GM18870 (cell line): ENCODE measurements around the gene DMXL1.
A peak's percentile ranks its signal among the peaks of the same experiment; 100 is the strongest.

Experiments used
- ATAC-seq: cut with Tn5 transposase; IDR thresholded peaks from one replicate; pipeline ENCODE4 v1.9.1; 2021; ENCODE audit warnings: moderate library complexity; ENCODE audit not compliant: unreplicated experiment

Gene DMXL1

DNA sequence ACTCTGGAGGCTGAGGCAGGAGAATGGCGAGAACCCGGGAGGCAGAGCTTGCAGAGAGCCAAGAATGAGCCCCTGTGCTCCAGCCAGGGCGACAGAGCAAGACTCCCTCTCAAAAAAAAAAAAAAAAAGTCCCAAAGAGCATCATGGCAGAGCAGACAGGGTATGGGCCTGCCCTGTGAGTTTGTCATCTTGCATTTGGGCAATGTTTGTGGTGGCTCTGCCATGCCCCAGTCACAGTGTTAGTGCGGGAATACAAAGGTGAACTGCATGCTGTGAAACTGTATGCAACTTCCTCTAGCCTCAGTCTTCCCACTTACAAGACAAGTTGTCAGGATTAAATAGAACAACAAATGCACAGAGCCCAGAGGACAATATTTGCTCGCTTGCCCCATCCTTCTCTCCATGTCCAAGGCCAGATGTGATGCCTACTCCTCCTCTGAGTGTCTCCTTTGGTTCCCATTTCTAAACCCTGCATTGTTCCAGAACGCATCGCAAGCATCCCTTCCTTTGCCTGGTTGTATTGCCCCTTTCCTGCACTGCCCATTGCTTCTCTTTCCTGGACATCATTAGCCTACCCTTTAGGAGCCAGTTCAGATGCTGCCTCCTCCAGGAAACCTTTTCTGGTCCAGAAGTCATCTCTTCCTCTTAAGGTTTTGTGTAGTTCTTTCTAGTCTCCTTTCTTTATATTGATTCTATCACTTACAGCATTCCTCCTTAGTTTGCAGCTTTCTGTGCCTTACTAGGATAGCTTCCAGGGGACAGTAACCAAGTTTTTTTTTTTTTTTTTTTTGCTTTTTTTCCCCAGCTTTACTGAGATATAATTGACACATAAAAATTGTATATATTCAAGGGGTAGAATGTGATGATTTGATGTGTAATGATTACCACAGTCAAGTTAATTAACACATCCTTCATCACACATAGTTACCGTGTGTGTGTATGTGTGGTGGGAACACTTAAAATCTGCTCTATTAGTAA is 215.9 kb downstream of the DMXL1 start:
- no peak for ATAC-seq

DNA sequence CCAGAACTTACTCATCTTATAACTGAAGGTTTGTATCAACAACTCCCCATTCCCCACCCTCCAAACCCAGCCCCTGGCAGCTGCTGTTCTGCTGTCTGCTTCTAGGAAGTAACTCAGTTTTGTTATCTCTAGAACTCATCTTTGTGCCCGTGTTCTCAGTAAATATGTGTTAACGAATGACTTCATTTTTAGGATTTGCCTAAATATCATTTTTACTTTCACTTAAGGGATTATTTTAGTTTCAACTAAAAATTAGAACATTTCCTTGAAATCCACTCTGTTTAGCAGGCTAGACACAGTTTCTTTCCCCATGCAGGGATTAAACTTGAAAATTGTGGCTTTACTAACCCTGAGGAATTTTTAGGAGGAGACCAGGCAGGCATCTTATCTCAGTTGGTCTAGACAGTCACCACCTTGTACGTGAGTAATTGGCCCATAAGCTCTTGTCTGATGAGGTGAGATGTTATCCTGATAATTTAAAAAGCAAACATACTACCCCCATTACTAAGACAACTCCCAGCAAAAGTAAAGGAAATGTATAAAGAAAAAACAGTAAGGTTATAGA is 216.7 kb downstream of the DMXL1 start:
- peak; percentile 41 for ATAC-seq

DNA sequence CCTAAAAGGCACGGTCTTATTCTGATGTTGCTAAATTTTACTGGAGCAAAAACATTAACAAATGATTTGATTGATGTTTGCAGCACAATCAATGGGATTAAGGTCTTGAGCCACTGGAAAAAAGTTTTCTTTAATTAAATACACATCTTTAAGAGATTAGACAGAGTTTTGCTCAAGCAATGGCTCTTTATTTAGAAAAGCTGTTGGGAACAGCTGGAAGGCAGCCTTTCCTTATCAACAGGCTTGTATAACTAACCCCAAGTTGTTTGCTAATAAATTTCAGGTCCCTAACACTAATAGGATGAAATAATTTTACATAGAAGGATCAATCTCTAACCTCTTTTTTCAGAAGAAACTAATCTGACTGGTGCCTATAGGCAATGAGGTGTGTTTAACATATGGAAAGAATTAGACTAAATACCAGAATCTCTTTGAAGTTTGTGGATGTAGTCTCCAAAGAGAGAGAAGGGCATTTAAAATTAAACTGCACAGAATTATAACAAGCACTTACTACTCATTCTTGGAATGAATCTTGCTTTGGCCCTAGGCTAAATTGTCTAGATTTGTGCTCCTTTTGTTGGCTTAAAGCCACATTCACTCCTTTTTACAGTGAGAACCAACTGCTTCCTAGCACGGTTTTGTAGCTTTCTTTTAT is 217.6 kb downstream of the DMXL1 start:
- ATAC-seq: no peak

DNA sequence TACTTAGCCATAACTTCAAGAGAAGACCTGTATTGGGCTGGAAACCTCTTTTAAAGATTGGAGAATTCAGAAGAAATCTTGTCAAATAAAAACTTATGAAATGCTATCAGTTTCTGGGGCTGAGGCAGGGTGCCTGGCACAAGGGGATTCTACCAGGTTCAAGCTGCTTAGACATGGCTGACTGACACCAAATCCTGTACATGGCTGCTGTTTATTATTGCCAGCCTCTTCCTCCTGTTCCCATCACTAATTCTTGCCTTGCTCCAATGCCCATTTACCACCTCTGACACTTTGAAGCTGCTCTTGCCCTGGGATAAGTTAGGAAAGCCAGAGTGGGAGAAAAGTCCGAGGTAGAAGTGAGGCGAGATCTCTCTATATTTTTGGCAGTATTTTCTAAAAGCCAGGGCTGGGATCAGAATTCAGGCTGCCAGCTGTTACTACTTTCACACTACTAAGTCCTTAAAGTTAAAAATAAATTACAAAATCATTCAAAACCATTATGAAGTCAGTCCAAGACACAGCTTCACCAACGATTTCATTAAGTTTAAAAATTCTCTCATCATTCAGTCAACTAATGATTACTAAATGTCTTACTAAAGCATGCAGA is 218.7 kb downstream of the DMXL1 start:
- ATAC-seq: no peak

DNA sequence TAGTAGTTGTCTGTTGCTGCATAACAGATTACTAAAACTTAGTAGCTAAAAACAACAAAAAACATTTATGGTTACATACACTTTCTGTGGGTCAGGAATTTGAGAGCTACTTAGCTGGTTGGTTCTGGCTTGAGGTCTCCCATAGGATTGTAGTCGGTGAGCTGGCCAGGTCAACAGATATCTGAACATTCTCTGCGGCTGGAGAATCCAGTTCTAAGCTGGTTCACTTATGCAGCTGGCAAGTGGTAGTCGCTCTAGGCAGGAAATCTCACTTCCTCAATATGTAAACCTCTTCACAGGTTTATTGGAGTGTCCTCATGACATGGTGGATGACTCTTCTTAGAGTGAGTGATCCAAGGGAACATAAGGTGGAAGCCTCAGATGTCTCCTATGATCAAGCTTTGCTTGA is 219.3 kb downstream of the DMXL1 start:
- ATAC-seq: peak; percentile 86

DNA sequence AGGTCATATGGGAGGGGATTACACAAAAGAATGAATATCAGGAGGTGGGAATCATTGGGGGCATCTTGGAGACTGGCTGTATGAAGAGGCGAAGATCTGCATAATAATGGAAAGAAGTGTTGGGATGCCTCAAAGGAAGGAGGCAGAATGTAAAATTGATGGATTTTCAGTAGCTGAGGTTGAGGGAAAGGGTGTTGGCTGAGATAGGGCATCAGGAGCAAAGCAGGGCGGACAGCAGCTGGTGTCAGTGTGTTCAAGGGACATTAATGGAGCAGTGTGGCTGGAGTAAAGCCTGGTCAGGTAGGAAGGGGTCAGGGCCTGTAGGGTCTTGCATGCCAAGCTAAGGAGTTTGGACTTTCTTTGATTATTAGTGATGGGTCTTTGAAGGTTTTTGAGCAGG is 219.7 kb downstream of the DMXL1 start:
- no peak for ATAC-seq

DNA sequence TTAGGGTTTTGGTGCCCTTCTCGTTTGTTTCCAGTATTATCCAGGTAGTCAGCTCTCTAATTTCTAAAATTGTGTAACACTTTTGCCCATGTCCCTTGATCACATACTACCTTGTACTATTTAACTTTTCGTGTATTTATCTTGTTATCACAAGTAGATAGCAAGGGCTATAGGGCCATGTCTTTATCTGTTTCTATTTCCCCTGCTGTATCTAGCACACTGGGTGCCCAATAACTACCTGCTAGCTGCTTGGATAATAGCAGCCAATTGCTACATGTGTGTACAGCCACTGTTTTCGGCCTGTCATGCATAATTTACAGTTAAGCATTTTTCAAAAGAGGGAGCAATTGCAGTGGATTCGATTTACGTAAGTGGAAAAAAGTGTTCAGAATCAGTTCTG is 220.2 kb downstream of the DMXL1 start:
- ATAC-seq: no peak

DNA sequence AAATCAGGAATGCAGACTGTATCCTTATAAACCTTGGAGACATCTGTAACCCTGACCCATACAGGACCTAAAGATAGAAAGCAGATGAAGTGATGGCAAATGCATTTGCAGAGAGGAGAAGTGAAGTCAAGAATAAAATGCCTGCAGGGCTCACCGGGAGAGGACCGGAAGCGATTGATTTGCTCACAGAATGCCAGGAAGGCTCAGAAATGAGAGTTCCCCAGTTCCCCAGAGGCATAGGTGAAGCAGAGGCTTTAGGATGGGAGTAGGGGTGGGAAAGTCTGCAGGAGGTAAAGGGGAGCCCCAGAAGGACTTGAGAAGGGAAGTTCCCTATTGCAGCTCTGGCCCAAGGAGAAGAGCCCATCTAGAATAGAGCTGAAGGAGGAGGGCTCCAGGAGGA is 221.0 kb downstream of the DMXL1 start:
- ATAC-seq: no peak

DNA sequence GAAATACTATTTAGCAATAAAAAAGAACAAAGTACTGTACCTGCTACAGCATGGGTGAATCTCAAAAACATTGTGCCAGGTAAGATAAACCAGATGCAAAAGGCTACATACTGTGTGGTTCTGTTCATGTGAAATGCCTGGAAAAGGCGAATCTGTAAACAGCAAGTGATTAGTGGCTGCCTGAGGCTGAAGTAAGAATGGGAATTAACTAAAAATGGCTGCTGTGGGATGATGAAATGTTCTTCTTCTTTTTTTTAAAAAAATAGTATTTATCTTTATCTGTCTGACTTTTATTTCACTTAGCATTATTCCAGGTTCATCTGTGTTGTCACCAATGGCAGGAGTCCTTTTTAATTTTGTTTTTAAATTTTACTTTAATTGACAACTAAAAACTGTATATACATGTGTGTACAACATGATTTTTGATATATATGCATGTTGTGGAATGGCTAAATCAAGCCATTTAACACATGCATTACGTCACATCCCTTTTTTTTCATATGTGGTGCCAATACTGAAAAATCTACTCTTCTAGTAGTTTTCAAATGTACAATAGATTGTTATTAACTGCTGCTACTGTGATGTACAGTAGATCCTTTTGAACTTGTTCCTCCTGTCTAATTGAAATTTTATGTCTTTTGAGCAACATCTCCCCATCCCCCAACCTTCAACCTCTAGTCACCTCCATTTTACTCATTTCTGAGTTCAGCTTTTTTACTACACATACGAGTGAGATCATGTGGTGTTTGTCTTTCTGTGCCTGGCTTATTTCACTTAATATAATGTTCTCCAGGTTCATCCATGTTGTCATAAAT is 222.0 kb downstream of the DMXL1 start:
- no peak for ATAC-seq

DNA sequence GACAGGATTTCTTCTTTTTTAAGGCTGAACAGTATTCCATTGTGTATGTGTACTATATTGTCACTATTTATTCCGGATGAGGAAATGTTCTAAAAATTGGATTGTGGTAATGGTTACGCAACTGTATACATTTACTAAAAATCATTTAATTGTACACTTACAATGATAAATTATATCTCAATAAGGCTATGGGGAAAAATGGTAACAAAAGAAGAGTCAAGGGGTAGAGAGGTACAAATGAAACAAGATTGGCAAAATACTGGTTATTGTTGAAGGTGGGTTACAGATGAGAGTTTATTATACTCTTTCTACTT is 222.6 kb downstream of the DMXL1 start:
- no peak for ATAC-seq
